ENCODE measurements around the gene FUS. TPM values are rescaled to one million over a fixed set of nuclear protein-coding genes. Genes with fewer than 3 reads are reported as not detected.

Gene FUS
- total and polyA plus RNA-seq, 2 of the 8 experiments (the other 6 are each of a cell fraction or from before 2014, with no cell fraction given): 484 to 685 TPM

DNA sequence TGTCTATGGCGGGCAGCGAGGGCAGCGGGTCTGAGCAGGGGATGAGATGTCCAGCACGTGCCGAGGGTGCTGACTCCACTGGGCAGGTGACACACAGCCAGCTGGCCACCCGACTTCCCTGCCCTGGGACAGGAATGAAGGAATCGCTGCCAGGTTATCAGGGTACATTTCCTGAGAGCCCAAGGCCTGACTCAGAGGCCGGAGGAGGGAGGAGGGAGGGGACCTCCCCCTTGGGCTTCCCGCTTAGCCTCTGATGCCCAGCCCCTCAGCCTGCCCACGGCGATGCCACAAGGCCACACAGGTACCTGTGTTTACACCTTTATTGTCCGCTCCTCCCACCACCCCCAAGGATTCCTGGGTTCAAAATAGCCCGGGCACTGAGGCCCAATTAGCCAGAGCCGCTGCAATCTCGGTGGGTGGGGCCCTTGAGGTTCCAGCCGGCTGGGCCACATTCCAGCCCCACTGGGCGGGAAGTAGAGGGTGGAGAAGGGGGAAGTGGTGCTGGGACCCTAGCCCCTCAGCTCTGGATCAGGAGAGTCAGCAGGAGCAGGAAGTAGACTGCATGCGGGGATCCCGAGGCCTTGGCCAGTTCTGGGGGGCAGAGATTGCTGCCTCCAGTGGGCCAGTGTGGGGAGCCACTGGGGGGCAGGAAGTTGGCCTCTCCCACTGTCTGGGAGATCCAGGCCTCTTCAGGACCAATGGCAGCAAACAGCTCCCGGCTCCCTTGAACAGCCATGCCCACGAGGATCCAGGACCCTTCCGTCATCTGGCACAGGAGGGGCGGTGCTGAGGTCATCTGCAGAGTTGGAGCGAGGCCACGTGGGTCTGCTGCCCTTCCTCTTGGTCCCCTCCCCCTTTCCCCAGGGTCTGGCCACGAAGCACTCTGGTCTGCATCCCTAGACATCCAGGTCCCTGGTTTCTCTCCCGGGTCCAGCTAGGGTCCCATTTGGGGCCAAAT lies 41.0 kb upstream of the FUS start (continued):
- TF ChIP-seq SP1 (IDR thresholded peaks at IDR 0.05; ENCODE audit: low read depth, low read length): peak; percentile 53; the same call in 1 of the 2 replicates
- TF ChIP-seq TEAD4 (IDR thresholded peaks at IDR 0.05; ENCODE audit: low read depth, low read length): peak; percentile 92
- TF ChIP-seq RXRA (IDR thresholded peaks at IDR 0.05; ENCODE audit: insufficient read depth, low read depth, low read length): no peak
- TF ChIP-seq GTF2F1 (IDR thresholded peaks at IDR 0.05; ENCODE audit: borderline replicate concordance, low read depth, low read length): no peak
- TF ChIP-seq, protein P1, sequence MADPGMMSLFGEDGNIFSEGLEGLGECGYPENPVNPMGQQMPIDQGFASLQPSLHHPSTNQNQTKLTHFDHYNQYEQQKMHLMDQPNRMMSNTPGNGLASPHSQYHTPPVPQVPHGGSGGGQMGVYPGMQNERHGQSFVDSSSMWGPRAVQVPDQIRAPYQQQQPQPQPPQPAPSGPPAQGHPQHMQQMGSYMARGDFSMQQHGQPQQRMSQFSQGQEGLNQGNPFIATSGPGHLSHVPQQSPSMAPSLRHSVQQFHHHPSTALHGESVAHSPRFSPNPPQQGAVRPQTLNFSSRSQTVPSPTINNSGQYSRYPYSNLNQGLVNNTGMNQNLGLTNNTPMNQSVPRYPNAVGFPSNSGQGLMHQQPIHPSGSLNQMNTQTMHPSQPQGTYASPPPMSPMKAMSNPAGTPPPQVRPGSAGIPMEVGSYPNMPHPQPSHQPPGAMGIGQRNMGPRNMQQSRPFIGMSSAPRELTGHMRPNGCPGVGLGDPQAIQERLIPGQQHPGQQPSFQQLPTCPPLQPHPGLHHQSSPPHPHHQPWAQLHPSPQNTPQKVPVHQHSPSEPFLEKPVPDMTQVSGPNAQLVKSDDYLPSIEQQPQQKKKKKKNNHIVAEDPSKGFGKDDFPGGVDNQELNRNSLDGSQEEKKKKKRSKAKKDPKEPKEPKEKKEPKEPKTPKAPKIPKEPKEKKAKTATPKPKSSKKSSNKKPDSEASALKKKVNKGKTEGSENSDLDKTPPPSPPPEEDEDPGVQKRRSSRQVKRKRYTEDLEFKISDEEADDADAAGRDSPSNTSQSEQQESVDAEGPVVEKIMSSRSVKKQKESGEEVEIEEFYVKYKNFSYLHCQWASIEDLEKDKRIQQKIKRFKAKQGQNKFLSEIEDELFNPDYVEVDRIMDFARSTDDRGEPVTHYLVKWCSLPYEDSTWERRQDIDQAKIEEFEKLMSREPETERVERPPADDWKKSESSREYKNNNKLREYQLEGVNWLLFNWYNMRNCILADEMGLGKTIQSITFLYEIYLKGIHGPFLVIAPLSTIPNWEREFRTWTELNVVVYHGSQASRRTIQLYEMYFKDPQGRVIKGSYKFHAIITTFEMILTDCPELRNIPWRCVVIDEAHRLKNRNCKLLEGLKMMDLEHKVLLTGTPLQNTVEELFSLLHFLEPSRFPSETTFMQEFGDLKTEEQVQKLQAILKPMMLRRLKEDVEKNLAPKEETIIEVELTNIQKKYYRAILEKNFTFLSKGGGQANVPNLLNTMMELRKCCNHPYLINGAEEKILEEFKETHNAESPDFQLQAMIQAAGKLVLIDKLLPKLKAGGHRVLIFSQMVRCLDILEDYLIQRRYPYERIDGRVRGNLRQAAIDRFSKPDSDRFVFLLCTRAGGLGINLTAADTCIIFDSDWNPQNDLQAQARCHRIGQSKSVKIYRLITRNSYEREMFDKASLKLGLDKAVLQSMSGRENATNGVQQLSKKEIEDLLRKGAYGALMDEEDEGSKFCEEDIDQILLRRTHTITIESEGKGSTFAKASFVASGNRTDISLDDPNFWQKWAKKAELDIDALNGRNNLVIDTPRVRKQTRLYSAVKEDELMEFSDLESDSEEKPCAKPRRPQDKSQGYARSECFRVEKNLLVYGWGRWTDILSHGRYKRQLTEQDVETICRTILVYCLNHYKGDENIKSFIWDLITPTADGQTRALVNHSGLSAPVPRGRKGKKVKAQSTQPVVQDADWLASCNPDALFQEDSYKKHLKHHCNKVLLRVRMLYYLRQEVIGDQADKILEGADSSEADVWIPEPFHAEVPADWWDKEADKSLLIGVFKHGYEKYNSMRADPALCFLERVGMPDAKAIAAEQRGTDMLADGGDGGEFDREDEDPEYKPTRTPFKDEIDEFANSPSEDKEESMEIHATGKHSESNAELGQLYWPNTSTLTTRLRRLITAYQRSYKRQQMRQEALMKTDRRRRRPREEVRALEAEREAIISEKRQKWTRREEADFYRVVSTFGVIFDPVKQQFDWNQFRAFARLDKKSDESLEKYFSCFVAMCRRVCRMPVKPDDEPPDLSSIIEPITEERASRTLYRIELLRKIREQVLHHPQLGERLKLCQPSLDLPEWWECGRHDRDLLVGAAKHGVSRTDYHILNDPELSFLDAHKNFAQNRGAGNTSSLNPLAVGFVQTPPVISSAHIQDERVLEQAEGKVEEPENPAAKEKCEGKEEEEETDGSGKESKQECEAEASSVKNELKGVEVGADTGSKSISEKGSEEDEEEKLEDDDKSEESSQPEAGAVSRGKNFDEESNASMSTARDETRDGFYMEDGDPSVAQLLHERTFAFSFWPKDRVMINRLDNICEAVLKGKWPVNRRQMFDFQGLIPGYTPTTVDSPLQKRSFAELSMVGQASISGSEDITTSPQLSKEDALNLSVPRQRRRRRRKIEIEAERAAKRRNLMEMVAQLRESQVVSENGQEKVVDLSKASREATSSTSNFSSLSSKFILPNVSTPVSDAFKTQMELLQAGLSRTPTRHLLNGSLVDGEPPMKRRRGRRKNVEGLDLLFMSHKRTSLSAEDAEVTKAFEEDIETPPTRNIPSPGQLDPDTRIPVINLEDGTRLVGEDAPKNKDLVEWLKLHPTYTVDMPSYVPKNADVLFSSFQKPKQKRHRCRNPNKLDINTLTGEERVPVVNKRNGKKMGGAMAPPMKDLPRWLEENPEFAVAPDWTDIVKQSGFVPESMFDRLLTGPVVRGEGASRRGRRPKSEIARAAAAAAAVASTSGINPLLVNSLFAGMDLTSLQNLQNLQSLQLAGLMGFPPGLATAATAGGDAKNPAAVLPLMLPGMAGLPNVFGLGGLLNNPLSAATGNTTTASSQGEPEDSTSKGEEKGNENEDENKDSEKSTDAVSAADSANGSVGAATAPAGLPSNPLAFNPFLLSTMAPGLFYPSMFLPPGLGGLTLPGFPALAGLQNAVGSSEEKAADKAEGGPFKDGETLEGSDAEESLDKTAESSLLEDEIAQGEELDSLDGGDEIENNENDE (IDR thresholded peaks at IDR 0.05; ENCODE audit: insufficient replicate concordance, low read length): no peak
- TF ChIP-seq CTBP2 (IDR thresholded peaks at IDR 0.05; ENCODE audit: borderline replicate concordance, insufficient read depth, insufficient read length, low read length): no peak
- TF ChIP-seq MAFK (IDR thresholded peaks at IDR 0.05; ENCODE audit: low read depth, low read length): no peak
- TF ChIP-seq, protein P2, sequence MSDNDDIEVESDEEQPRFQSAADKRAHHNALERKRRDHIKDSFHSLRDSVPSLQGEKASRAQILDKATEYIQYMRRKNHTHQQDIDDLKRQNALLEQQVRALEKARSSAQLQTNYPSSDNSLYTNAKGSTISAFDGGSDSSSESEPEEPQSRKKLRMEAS (IDR thresholded peaks at IDR 0.05): peak; percentile 65
- no peak for TF ChIP-seq KDM4A (IDR thresholded peaks at IDR 0.05; ENCODE audit: low read depth, low read length, severe bottlenecking)
